Stimulated activated CD4-positive, alpha-beta T cell treated with anti-CD3 and anti-CD28 coated beads, Interleukin-4, amount 100 ng/mL, for 4 hours (primary cell): Measurements from ENCODE around the gene BDKRB1.
A peak's percentile ranks its signal among the peaks of the same experiment; 100 is the strongest.

Source experiments
- DNase-seq, 2 experiments: peaks; one replicate each; pipeline ENCODE4 v3.0.0-alpha.2; 2020

The BDKRB1 gene

DNA sequence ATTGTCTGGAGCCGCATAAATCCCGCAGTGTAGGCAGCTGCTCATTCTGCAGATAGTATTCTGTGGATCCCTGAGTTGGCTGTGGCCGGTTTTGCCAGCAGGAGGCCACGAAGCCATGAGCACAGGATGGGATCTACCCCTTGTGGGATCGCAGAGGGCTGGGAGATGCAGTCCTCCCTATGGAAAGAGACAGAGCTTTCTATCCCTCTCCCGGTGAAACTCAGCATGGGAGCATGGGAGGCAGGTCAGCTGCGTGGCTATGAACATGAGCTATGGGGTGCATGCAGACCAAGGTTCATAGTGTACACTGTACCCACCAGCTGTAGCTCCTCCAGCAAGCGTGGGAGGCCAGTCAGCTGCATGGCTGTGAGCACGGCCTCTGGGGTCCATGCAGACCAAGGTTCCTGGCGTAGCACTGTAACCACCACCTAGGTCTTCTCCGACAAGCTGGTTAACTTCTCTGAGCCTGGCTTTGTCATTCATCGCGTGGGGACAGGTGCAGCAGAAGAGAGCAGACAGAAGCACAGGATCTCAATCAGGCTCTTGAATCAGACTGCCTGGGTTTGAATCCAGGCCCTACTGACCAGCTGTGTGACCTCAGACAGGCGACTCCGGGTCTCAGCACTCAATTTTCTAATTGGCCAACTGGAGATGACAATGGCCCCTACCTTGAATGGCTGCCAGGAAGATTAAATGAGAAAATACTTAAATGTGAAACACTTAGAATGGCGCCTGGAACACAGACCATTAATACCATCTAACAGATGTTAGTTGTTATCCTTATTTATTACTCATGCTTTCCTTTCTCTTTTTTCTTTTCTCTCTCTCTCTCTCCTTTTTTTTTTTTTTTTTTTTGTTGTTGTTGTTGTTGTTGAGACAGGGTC lies 6.0 kb downstream of the BDKRB1 start:
- no peak for DNase-seq

DNA sequence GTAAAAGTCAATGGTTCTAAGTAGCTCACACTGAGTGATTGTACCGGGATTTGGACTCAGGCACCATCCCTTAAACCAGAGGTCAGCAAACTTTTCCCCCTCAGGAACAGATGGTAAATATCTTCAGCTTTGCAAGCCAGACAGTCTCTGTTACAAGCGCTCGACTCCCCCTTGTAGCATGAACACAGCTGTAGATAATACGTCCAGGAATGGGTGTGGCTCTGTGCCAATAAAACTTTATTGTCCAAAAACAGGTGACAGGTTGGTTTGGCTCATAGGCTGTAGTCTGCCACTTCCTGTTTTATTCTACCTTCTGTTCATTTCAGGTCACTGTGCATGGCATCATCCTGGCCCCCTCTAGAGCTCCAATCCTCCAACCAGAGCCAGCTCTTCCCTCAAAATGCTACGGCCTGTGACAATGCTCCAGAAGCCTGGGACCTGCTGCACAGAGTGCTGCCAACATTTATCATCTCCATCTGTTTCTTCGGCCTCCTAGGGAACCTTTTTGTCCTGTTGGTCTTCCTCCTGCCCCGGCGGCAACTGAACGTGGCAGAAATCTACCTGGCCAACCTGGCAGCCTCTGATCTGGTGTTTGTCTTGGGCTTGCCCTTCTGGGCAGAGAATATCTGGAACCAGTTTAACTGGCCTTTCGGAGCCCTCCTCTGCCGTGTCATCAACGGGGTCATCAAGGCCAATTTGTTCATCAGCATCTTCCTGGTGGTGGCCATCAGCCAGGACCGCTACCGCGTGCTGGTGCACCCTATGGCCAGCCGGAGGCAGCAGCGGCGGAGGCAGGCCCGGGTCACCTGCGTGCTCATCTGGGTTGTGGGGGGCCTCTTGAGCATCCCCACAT lies 7.6 kb downstream of the BDKRB1 start:
- no peak for DNase-seq

DNA sequence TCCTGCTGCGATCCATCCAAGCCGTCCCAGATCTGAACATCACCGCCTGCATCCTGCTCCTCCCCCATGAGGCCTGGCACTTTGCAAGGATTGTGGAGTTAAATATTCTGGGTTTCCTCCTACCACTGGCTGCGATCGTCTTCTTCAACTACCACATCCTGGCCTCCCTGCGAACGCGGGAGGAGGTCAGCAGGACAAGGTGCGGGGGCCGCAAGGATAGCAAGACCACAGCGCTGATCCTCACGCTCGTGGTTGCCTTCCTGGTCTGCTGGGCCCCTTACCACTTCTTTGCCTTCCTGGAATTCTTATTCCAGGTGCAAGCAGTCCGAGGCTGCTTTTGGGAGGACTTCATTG lies 8.2 kb downstream of the BDKRB1 start:
- DNase-seq: no peak

DNA sequence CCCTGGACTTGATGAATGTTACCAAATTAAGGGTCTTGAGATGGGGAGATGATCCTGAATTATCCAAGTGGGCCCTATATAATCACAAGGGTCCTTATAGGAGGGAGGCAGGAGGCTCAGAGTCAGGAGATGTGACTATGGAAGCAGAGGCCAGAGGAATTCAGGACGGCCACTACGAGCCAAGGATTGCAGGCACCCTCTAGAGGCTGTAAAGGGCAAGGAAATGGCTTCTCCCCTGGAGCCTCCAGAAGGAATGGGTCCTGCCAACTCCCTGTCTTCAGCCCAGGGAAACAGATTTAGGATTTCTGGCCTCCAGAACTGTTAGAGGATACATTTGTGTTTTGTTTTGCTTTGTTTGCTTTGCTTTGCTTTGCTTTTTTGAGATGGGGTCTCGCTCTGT lies 8.8 kb downstream of the BDKRB1 start:
- no peak for DNase-seq

DNA sequence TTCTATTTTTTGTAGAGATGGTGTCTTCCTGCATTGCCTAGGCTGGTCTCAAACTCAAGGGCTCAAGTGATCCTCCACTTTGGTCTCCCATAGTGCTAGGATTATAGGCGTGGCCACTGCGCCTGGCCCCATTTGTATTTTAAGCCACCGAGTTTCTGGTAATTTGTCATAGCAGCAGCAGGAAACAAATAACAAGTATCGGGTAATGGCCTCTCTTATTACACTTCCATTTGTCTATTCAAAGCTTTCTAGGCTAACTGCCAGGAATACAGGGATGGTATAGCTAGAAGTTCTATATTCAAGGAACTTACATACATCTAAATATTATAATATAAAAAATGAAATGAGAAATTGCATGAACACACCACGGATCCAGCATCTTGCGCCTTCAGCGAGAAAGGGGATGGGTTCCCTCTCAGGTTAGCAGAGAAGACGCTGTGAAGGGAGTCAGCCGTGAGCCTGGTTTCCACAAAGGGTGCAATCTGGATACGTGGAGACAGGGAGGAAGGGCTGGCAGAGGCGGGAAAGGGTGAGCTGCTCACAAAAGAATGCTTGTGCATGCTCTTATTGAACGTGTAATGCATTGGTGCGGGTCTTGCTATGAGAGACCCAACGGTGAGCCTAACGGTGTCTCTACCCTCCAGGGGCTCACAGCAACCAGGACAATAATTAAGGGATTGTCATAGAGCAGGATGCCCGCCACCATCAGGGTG lies 9.5 kb downstream of the BDKRB1 start:
- no peak for DNase-seq

DNA sequence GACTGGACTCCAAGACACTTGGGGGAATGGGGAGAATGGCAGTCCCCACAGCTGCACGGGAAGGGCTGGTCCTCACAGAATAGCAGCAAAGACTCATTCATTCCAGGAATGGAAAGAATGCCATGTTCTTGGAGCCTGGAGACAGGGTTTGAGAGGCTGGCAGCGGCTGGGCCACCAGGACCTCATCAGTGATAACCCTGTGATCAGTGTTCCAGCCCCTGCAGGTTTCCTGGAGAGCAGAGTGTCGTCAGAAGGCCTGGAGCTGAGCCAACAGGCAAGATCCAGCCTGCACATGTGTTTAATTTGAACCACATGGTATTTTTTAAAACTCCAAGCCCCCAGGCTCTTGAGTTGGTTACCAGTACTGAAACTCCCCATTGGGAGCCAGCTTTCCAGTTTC lies 11.3 kb downstream of the BDKRB1 start:
- no peak for DNase-seq

DNA sequence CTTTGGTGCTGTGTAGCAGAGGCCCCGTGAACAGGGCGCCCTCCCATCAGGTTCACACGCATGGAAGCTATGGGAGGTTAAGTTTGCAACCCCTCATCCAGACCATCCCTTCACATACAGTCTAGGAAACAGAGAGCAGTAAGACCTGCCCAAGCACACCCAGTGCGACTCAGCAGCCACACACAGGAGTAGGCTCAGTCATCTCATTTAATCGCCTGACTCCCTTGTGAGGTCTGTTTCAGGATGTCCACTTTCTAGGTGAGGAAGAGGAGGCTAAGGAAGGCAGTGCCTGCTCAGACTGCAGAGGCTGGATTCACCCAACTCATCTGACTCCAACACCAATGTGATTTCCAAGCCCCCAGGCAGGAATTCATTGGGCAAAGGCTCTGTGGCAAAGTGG lies 11.9 kb downstream of the BDKRB1 start:
- no peak for DNase-seq

DNA sequence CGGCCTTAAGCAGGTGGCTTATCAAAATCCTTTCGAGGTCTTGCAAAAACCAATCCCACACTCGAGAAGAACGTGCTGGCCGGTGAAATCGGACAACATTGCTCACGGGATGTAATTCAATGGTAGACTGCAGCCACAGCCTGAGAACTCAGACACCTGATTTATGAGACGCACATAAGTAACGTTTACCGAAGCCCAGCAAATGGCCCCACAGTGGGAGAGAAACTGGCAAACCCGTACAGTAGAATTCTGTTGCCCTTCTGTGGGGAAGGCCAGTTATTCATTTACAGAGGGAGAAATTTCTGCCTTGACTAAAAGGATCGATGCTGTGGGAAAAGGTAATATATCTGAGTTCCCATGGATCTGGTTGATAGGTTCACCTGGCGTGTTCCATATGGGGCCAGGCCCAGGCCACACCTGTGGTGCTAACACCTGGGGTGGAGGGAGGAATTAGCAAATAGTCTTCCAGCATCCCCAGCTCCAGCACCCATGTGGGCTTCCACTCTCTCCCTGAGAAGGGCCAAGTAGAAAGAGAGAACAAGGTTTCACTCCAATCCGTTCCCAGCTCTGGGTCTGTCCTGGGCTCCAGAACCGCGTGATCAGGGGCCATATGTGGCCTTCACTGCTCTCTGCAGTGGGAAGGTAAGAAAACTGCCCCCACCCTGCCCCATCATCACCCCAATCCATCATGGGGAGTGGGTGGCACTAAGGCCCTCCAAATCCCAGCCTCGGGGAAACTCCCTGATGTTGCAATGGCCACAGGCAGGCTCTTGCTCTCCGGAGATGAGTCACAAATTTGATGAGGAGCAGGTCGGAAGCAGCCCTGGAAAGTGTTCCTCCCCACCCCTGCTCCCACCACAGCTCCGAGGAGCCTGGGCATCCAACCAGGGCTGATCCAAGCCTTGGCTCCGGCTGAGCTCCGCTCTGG lies 12.7 kb downstream of the BDKRB1 start:
- DNase-seq: no peak

DNA sequence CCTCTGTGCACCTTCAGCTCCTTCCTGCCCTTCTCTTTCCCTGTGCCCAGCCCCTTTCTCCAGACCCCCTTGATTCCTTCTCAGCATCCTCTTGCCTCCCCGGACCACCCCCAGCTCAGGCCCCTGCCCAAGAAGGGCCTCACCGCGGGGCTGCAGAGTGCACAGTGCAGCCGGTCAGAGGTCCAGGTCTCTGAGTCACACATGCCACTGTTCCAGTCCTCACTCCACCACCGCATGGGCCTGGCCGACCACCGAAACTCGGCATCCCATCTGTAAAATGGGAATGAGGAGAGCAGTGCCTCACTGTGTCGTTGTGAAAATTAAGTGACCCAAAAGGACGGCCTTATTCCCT lies 13.3 kb downstream of the BDKRB1 start:
- DNase-seq: no peak

DNA sequence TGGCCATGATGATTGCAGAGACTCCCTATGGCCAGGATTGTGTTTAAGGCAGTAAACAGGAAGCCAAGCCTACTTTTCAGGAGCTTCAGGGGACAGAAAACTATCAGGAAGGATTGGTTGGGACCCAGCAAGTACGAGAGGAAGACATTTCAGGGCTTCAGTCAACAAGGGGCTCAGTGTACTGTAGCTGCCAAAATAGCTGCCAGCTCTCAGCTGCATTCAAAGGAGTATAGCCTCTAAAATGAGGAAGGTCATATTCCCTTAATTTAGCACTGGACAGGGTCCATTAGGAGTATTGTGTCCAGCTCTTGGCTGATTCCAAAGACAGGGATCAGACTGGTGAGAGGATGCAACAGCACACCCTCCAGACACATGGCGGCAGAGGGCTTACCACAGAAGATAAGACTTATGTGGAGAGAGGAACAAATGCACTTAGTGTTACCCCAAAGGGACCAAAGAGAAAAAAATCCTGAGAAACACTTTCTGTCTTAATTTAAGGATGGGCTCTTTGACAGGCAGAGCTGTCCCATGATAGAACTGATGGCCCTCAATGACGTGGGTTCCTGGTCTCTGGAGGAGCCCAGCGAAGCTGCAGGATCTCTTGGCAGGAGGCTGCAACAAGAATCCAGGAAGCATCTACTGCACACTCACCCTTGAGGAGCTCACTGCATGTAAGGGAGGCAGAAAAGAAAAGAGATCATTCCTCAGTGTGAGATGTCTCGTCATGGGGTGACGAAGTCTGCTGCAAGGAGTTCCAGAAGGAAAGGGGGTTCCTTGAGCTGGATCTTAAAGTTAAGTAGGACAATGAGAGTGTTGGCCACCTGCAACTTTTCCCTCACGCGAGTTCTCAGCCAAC lies 14.8 kb downstream of the BDKRB1 start:
- DNase-seq: no peak

DNA sequence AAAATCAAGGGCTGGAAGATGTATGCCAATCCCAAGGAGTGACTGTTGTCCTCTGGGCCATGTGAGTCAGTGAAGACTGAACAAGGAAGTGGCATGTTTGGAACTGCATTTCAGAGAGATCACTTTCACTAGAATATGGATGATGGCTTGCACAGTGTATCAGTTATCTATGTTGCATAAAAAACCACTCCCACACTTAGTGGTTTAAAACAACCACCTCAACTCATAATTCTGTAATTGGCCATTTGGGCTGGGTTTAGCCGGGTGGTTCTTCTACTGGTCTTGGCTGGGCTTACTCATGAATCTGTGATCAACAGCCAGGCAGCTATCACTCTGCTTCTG lies 15.4 kb downstream of the BDKRB1 start:
- no peak for DNase-seq

DNA sequence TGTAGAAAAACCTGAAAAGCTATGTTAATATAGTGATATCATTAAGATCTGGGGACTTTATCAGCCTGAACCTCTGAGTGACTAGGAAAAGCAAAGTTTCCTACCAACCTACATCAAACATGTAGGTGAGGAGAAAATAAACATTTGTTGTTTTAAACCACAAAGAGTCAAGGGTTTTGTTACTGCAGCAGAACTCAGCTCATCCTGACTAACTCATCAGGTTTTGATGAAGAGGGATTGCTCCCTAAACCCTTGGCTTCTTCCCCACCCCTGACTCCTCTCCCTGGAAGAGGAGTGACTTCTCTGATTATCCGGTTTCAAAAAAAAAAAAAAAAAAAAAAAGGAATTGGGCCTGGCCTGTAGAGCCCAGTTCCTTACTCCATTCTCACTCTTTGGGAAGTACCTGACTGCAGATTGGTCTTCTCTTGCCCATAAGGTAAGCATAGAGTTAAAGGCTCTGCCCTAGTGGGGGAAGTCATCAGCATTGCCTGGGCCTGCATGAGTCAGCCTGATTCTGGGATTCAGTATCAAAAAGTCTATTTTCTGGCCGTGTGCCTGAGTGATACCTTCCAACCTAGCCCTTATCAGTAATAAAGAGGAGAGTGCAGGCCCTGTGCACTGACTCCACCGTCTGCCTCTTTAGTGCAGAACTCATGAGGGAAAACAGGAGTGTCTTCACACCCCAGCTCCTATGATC lies 16.9 kb downstream of the BDKRB1 start:
- DNase-seq: no peak

DNA sequence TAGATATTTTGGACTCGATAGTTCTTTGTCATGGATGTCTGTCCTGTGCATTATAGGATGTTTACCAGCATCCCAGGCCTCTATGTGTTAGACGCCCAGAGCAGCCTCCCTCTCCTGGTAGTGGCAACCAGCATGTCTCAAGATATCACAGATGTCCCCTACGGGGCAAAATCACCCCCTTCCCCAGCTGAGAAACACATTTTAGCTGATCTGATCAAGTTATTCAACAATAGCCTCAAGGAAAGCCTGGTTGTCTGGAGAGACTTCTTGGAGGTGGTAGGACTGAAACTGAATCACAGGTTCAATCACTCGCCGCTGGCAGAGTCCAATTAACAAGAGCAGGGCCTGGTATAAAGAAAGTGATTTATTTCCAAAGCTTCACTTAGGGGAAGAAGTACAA lies 17.6 kb downstream of the BDKRB1 start:
- DNase-seq: no peak

DNA sequence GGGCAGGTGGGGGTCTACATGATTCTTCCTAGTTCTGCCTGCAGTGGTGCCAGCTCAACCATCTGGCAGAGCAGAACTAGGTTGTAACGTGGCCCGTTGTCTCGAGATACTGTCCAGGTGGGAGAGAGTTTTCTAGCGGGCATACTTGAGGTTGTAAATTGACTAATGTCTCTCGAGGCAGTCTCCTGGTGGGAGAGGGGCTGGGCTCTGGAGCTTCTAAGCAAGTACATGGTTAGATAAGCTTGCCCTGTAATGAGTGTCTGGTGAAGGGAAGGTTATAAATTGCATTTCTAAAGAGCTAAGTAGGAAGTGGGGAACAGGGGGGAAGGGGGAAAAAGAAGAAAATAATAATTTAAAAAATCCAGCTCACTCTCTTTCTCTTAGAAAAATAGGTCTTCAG lies 18.1 kb downstream of the BDKRB1 start:
- DNase-seq: no peak

DNA sequence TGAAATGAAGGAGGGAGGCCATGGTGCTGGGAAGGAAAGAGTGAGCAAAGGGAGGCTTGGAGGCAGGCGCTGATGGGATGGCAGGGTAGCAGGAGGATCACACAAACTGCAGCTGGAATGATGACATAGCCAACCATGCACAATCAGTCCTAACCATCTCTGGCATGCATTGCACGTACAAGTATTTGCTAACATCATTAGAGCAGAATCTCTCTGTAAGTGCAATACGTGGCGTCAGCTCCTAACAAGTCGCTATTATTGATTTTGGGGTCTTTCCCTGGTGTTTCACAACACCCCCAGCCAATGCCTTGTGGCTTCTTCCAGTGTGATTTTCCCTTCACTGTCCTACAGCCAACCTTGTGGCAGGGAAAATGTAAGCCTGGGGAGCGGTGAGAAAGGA lies 18.5 kb downstream of the BDKRB1 start:
- no peak for DNase-seq

DNA sequence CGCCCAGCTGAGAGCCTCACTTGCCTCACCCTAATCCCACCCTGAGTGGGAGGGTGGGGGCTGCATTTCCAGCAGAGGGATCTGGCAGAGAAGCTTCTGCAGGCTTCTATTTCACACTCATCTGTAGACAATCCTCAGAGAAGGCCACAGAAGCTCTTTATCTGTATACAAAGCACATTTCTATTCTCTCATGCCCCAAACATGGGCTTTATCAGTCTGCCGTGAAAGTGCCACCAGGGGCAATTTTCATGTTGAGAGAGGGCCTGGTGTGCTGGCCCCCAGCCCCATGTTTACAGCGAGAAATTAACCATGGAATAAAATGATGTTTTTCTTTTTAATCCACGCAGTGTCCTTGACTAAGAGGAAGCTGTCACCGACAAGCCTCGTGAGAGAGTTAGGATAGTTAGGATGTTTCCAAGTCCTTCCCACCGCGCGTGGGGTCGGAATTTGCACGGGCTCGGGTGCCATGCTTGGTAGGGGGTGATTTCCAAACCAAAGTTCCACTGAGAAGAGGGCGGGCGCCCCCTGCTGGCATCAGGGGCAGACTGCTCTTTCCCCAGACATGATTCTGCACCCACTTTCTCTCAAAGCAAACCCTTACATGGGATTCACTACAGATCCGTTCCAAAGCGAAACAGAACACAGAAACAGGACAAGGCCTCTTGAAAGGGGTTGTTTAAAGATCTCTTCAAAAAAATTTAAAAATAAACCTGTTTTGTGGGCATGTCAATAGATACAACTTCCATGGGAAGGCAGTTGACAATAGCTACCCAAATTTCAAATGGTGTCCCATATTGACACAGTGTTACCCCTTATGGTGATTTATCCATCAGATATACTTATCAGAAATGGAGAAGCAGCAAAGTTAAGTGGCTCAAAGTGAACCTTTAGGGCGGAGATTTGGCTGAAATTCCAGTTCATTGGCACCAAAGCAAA lies 19.4 kb downstream of the BDKRB1 start:
- DNase-seq: peak; percentile 50 to 72

DNA sequence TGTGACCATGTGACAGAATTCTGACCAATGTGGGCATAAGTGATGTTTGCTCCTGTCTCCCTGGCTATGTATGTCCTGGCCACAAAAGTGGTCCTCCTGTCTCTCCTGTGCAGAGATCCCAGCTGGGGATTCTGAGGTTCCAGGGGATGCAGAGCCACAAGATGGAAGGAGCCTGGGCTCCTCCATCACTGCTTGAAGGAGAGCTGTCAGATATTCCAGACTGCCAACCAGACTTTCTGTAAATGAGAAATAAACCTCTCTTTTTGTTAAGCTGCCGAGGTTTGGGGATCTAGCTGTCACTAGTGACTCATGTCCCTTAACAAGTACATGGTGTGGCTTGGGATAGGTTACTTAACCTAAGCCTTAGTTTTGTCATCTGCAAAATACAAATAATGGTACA lies 21.9 kb downstream of the BDKRB1 start:
- no peak for DNase-seq

DNA sequence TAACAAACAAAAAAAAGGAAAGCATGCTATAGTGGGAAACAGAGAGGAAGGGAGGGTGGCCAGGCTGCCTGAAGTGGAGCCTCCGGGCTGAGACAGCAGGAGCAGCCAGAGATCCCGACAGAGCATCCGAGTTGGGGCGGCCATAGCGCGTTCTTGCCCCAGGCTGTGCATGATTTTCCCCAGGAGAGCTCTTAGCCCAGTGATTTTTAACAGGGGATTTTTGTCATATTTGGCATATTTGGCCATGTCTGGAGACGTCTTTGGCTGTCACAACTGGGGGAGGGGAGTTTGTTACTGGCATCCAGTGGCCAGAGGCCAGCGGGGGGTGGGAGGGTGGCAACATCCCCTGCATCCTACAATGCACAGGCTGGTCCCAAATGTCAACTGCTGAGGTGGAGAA lies 23.6 kb downstream of the BDKRB1 start:
- DNase-seq: no peak

DNA sequence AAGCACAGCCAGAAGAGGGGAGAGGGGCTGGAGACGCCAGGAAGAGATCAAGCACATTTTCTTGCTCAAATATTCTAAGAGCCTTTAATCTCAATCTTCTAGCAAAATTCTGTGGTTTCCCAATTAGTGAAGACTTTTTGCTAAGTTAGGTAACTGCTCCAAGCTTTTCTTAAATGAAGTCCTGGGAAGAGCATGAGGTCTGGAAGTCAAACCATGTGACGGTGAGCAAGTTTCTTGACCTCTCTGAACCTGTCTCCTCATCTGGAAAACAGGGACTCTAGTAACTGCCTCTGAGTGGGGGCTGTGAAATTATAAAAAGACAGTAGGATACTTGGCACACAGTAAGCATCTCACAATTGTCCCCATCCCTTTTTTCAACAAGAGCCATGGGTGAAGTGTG lies 24.1 kb downstream of the BDKRB1 start:
- no peak for DNase-seq

DNA sequence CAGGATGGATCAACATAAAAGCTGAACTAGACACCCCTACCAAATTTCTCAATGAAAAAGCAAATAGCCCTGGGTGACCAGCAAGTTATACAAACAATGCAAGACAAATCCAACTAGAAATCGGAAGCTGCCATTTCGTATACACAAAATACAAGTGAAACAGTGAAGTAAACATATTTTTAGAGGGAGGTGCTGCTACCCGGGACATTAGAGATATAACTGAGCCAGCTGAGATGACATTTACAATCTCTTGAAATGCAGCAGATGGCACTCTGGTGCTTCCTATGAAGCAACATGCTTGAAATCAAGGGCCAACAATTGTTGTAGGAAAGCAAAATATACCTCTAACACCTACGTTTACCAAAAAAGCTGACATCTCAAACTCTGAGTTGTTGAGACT lies 25.5 kb downstream of the BDKRB1 start:
- DNase-seq: no peak
